GM19240 (cell line): ENCODE measurements around the gene TRIM45.
A peak's percentile ranks its signal among the peaks of the same experiment; 100 is the strongest.
"Not testable (repeated sequence)": the region's sequence is repeated elsewhere in the genome, so short reads cannot be mapped to it uniquely, and the experiment has no call there.

Experiments
- DNase-seq: peaks from one replicate; pipeline ENCODE4 v3.0.0; 2011; ENCODE audit warnings: low spot score; ENCODE audit not compliant: insufficient read length

TRIM45 gene, protein sequence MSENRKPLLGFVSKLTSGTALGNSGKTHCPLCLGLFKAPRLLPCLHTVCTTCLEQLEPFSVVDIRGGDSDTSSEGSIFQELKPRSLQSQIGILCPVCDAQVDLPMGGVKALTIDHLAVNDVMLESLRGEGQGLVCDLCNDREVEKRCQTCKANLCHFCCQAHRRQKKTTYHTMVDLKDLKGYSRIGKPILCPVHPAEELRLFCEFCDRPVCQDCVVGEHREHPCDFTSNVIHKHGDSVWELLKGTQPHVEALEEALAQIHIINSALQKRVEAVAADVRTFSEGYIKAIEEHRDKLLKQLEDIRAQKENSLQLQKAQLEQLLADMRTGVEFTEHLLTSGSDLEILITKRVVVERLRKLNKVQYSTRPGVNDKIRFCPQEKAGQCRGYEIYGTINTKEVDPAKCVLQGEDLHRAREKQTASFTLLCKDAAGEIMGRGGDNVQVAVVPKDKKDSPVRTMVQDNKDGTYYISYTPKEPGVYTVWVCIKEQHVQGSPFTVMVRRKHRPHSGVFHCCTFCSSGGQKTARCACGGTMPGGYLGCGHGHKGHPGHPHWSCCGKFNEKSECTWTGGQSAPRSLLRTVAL

GRCh38 chr1:117121589-117122329 is at the start of gene TRIM45:
TRIM45 (minus strand) TSS chr1:117121749; CDS start chr1:117121201, 548 bp downstream.
- peak; percentile 55 for DNase-seq

DNA sequence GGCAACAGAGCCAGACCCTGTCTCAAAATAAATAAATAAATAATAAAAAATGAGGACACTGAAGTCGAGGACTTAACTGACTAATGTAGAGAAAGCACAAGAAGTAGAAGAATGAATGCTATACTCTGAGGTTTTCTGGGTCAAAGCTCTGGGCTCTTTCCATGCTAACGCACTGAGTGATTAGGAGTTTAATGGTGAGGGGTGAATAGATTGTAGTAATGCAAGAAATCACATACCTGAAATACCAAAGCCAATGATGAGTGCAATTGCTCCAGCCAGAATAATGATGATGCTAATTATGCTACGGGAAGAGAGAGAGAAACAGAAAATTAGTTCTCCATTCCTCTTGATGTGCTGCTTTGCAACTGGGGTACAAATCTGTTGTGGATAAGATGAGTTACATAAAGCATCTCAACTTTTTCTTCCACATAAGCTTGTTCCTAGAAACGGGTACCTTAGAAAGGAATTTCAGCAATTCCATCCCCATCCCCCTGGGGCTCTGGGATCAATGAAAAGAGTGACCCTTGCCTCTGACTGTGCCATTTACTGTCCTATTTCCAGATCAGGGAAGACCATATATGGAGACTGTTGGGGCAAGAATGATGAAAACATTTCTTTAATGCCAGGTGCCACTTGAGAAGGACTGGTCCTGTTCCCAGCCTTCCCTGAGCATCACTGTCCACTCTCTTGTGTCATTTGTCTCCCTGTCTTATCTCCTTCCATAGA is 48.5 kb upstream of the TRIM45 start:
- DNase-seq = no peak

GRCh38 chr1:117167402-117167801 is 45.9 kb upstream of the TRIM45 start:
- no peak for DNase-seq

DNA sequence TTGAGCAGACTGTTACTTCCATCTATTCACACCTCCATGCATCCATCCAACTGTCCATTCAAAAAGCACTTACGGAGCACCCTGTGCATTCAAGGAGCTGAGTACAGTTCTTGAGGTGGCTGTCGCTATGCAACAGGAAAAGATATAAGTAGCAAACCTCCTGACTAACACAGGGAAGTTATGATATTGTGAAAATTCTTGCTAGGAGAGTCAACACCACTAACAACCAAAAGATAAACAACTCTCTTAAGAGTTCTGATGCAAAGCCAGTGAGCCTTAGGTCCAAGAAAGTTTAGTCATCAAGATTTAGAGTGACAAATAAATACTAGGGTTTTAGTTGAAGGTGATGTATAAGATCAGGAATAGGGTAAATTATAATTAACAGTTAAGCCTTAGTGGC is 44.5 kb upstream of the TRIM45 start:
- DNase-seq = no peak

DNA sequence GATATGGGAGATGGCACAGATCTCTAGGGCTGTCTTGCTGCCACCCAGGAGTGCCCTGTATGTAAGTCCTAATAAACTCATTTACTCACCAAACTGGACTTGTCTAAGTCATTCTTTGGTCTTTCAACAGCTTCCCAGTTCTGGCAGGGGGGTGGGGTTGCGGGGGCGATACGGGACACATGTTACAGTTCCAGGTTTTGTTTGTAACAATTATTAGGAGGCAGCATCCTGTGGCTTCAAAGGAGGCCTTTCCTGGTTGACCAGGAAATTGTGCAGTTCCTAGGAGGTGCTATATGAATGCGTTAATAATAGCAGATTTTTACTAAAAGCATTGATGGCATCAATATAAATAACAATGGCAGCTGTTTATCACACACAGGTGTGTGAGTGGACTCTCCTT is 42.7 kb upstream of the TRIM45 start:
- DNase-seq = no peak

DNA sequence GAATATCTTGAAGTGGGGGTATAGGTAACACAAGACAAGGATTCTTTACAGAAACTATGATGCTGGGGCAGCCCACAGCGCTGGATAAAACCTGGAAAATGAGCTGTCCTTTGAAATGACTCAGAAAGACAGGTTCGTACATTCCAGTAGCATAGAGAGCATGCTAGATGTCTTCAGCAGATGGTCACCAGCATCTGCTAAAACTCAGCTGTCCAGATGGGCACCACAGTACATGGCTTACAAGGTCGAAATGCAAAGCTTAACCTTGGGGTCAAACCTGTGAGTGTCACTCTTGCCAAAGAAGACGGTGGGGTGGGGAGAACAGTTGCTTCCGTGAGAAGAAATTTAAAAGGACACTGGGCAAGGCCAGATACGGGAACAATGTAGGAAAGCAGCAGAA is 41.3 kb upstream of the TRIM45 start:
- no peak for DNase-seq

DNA sequence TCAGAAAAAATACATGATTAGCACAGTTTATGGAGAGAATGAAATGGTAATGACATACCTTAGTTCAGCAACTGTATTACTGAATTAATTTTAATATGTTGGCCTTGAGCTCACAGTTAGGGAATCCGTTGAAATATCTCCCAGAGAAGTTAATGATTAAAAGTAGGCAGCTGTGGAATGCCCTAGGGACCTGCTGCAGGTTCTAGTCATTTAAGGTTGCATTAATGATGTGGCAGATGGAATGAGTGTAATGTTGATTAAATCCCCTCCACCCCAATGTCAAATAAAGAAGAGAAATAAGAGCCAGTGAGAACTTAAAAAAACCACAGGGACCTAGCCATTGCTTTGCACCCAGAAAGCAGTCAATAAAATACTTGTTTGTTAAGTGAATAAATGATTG is 40.3 kb upstream of the TRIM45 start:
- DNase-seq = no peak

- DNase-seq = not testable (repeated sequence)
Observed at GRCh38 chr1:117151305-117151704, 29.8 kb upstream of the TRIM45 start.

- no peak for DNase-seq
Observed at GRCh38 chr1:117150316-117150715, 28.8 kb upstream of the TRIM45 start.

GRCh38 chr1:117147856-117148588 is 26.5 kb upstream of the TRIM45 start:
- DNase-seq = no peak

GRCh38 chr1:117147341-117147831 is 25.8 kb upstream of the TRIM45 start:
- no peak for DNase-seq

DNA sequence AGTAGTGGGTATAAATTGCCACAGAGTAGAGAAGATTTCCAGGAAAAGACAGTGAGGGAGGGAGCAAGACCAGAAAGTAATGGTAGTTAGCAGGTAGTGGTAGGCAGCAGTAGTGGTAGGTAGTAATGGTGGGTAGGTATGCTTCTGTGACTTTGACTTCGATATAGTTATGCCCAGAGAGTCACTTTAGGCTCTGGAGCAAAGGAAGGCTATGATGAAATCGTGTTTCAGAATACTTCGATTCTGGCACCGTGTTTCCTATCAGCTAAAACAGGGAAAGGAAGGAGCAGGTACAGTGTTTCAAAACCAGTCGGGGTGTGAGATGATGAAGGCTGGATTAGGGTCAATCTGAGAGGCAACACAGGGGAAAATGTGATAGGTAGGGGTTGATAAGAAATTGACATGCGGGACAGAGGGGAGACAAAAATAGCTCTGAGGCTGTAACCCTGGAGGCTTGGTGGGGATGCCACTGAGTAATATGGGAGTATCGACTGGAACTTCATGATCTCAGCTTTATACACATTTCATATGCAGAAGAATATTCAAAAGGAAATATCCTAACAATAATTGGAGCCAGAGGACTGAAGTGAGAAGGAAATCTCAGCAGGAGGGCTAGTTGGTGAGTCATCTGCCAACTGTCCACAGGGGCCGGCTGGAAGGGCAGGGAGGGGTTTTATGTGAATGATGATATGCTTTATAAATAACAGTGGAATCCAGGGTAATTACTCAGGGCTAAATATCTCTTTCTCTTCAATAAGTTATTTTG is 25.2 kb upstream of the TRIM45 start:
- no peak for DNase-seq

DNA sequence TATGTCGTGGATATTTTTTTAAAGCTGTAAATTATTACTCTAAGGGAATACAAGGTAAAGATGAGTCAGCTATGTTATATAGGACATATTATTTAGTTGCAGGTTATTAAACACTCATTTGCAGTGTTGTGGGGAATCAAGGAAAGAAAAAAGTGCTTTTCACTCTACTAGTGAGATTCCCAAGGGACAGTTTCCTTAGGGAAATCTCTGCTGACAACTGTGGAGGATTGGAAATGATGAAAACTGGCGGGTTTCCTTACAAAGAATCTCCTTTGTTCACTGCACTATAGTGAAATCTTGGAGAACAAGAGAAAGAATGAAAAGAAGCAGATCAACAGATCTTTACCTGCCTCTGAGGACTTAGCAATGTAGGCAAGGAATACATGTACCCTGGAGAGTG is 24.5 kb upstream of the TRIM45 start:
- DNase-seq = no peak

GRCh38 chr1:117143871-117144270 is 22.3 kb upstream of the TRIM45 start:
- DNase-seq = no peak

DNA sequence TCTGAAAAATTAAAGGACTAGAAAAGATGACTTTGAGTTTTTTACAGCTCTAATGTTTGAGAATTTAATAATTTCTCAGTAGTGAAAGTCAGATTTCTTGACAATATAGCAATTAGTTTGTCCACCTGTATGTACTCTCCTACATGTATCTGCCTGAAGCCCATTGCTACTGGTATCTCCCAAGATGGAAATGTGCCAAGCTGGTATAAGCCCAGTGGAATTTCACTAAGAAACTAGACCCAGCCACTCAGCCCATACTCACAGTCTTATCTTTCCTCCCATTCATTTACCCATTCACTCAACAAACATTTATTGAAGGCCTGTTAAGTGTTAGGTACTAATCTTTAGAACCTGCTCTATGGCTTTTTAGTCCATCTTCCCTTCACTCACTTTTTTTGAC is 21.6 kb upstream of the TRIM45 start:
- DNase-seq = no peak

- no peak for DNase-seq
Observed at GRCh38 chr1:117142200-117142599, 20.7 kb upstream of the TRIM45 start.

DNA sequence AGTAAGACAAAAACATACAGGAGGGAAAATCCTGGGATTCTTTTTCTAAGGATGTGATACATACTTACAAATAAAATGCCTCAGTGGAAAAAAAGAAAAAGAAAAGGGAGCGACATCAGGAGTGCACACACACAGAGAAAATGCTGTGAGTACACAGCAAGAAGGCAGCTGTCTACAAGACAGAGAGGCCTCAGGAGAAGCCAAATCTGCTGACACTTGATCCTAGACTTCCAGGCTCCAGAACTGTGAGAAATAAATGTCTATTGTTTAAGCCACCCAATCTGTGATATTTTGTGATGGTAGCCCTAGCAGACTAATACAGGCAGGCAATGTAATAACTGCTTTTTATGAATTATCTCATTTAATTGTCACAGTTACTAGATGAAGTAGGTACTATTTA is 17.0 kb upstream of the TRIM45 start:
- no peak for DNase-seq

- no peak for DNase-seq
Observed at GRCh38 chr1:117138106-117138505, 16.6 kb upstream of the TRIM45 start.

DNA sequence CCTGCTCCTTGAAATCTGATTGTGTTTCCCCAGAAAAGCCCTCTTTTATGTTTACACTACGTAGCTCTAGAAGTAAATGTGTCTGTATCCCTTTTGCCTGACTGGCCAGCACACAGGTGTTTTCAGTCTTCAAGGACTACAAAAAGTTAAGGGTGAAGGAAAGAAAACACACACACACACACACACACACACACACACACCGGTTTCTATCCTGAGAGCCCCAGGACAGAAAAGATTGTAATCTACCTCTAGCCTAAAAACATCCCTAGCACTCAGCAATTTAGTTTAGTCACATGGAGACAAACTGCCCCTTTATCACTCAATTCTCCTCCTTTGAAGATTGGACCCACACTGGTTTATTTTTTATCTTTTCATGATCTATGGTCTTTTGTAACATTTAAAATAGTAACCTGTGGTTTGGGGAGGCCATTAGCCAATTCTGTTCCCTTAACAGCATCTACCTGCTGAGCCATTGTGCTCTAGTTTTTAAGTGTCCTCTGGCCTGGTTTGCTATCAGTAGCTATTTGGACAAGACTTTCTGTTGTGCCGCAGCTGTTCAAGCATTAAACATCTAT is 15.8 kb upstream of the TRIM45 start:
- DNase-seq = no peak

- DNase-seq = no peak
Observed at GRCh38 chr1:117136749-117137148, 15.2 kb upstream of the TRIM45 start.
